Inflammatory macrophage treated with lipopolysaccharide for 1 hour (primary cell): ENCODE measurements around the gene TRAF3IP3.
A peak's percentile ranks its signal among the peaks of the same experiment; 100 is the strongest.
"Not testable (repeated sequence)": the region's sequence is repeated elsewhere in the genome, so short reads cannot be mapped to it uniquely, and the experiment has no call there.

Experiments
- DNase-seq, 2 donors: peaks; one replicate each; pipeline ENCODE4 v3.0.0-alpha.2; 2020 to 2022

Gene TRAF3IP3

GRCh38 chr1:209769171-209769904 is 13.5 kb downstream of the TRAF3IP3 start:
- DNase-seq = peak; percentile 73 to 87

DNA sequence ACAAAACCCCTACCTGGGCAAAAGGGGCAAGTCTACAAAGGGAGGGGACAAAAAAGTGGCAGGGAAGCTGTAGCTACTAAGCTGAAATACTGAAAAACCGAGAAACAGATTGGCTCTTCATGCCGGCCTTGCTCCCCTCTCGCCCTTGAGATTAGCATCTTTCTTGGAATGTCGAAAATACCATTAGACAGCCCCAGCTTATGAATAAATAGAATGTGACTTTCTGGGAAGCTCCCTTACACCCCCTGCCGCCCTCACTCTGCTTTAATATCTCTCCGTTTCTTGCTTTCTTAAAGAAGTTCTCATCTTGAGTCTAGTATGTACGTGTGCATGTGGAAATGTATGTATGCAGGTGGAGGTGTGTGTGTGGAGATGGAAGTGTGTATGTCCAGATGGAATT is 14.1 kb downstream of the TRAF3IP3 start:
- peak in 1 of 2 donors; percentile 50 for DNase-seq

GRCh38 chr1:209770636-209771415 is 15.0 kb downstream of the TRAF3IP3 start:
- DNase-seq = no peak

GRCh38 chr1:209772126-209772525 is 16.3 kb downstream of the TRAF3IP3 start:
- DNase-seq = no peak

DNA sequence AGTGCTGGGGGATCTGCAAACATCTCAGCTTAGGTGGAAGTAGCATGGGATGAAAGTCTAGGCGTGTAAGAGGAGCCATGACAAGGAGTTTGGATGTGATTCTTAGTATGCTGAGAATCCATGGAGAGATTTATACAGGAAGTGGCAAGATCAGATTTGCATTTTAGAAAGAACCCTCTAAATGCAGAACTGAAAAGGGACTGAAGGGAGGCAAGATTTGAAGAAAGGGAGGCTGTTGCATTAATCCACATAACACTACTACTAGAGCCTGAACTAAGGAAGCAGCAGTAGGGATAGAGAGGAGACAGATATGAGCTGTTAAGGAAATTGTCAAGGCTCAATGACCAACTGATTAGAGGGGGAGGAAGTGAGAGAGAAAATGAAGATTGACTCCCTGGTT is 18.7 kb downstream of the TRAF3IP3 start:
- DNase-seq = peak in 1 of 2 donors; percentile 29

GRCh38 chr1:209775678-209776077 is 19.8 kb downstream of the TRAF3IP3 start:
- no peak for DNase-seq

DNA sequence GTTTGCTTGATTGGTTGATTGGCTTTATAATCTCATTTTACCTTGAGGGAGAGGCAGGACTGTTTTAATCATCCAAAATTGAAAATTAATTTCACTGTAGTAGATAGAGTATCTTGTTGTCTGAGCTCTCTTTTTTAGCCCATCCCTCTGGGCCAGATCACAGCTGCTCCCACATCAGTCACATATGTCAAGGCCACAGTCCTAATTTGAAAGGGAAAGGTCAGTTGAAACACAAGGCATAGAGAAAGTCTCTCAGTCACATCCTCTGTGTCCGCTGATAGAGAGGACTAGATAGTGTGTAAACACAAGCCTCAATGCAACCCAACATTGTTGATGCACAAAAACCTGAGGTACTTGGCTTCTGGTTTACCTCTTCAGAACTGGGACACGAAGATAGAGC is 21.7 kb downstream of the TRAF3IP3 start:
- no peak for DNase-seq

DNA sequence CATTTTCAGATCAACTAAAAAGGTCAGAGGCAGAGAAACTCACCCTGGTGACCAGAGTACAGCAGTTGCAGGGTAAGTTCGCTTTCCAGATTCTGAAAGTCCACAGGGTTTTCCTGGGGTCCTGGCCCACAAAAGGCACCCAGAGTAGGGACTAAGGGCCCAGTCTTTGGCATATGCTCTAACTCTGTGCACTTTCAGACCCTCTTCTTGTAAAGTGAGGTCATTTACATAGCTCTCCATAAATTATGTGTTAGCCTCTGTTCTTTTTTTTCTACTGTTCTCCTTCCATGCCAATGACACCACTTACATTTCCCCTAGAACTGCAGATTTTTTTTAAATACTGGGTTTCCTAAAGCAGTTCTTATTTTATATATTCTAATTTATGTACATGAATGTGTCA is 22.2 kb downstream of the TRAF3IP3 start:
- DNase-seq = no peak

DNA sequence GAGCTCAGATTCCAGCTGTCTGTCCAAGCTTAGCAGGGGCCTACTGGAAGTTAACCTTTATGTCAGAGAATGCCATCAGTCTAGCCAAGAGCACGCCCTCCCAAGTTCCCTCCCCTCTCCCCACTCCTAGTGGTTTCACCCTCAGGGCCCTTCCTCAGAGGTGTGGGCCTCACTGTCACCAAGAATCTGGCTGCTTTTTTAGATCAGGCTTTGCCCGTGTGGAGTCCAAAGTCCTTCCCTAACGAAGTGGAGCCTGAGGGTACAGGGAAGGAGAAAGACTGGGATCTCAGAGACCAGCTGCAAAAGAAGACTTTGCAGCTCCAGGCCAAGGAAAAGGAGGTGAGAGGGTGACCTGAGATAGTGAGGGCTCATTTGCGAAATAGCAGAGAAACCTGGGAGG is 24.4 kb downstream of the TRAF3IP3 start:
- DNase-seq = no peak

DNA sequence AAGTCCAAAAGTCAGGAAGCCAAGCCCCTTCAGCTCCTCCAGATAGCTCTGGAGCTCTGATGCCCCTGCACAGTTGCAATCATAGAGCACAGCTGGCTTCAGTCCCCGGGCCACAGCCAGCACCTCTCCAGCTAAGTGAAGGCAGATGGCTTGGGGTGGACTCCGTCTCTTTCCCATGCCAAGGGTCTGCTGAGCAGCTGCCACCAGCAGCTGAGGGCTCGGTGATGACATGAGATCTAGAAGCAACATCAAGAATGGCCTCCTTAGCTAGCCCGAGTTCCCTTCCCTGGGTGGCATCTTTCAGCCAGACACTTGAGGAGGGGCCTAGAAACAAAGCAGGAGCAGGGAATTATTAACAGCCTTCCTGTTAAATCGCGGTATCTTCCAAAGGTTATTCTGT is 27.5 kb downstream of the TRAF3IP3 start:
- DNase-seq = no peak

- DNase-seq = peak; percentile 98 to 100
Measured at GRCh38 chr1:209784265-209785169, 28.7 kb downstream of the TRAF3IP3 start, which contains the start of gene C1orf74. Gene C1orf74, minus strand, starts transcription at chr1:209784559. Its CDS starts 925 bp downstream, at chr1:209783634.

DNA sequence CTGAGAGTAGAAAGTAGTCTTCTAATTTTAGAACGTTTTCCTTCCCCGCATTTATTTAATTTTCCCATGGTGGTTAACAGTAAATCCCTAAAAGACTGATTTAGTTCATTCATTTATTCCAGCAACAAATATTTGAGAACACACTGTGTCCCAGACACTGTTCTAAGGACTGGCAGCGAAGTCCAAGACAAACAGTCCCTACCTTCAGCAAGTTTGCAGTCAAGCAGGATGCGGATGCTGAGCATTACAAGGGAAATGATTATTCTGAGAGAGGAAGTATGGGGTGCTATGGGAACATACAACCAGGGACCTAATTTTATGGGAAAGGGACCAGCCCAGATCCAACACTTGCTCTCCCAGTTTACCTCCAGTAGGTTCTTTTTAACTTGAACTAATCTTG is 29.7 kb downstream of the TRAF3IP3 start:
- DNase-seq = no peak

- no peak for DNase-seq
Measured at GRCh38 chr1:209786146-209786545, 30.3 kb downstream of the TRAF3IP3 start.

- DNase-seq = no peak
Measured at GRCh38 chr1:209787551-209787950, 31.7 kb downstream of the TRAF3IP3 start.

GRCh38 chr1:209789245-209789644 is 33.4 kb downstream of the TRAF3IP3 start:
- DNase-seq = no peak

- DNase-seq = no peak
Measured at GRCh38 chr1:209790286-209791193, 34.7 kb downstream of the TRAF3IP3 start.

GRCh38 chr1:209791920-209792319 is 36.1 kb downstream of the TRAF3IP3 start:
- no peak for DNase-seq

- DNase-seq = not testable (repeated sequence)
Measured at GRCh38 chr1:209793711-209794110, 37.9 kb downstream of the TRAF3IP3 start.

GRCh38 chr1:209797978-209798639 is 42.3 kb downstream of the TRAF3IP3 start:
- no peak for DNase-seq

- DNase-seq = no peak
Measured at GRCh38 chr1:209800984-209801834, 45.4 kb downstream of the TRAF3IP3 start.
